HepG2 (cell line): ENCODE data around the gene ANKRD52. TPM values are rescaled to one million over a fixed set of nuclear protein-coding genes. Genes with fewer than 3 reads are reported as not detected.

Experiments
- DDIT3 ChIP-seq: sonication (generic); formaldehyde crosslinking; IDR thresholded peaks from 2 replicates; pipeline ENCODE4 v1.4.0; 2020; ENCODE audit warnings: mild to moderate bottlenecking, missing genetic modification reagents
- EED ChIP-seq: sonication (generic); formaldehyde crosslinking; IDR thresholded peaks from 2 replicates; pipeline ENCODE4 v1.5.0; 2020; ENCODE audit warnings: mild to moderate bottlenecking, missing genetic modification reagents
- FOXA3 ChIP-seq: IDR thresholded peaks from 2 replicates; pipeline ENCODE4 v1.6.1; 2016; ENCODE audit warnings: missing genetic modification reagents, missing compliant biosample characterization
- GMEB2 ChIP-seq: IDR thresholded peaks from 2 replicates; pipeline ENCODE4 v1.6.1; 2016; ENCODE audit warnings: missing biosample characterization, missing genetic modification reagents, low read depth
- GPBP1L1 ChIP-seq: sonication (generic); formaldehyde crosslinking; IDR thresholded peaks from 2 replicates; pipeline ENCODE4 v1.5.0; 2020; ENCODE audit warnings: mild to moderate bottlenecking, missing genetic modification reagents
- MXD1 ChIP-seq: sonication (generic); formaldehyde crosslinking; IDR thresholded peaks from 2 replicates; pipeline ENCODE4 v1.4.0; 2020; ENCODE audit warnings: mild to moderate bottlenecking, missing genetic modification reagents
- RBM22 ChIP-seq: fragments of 200-400 bp; formaldehyde crosslinking; optimal IDR thresholded peaks from 2 replicates; pipeline ENCODE3; 2017; ENCODE audit warnings: mild to moderate bottlenecking, low read length, moderate library complexity
- SP1 ChIP-seq, 2 experiments: fragments of 450-650 bp in 1 of 2; sonication (generic) in 1 of 2; formaldehyde crosslinking in 1 of 2; IDR thresholded peaks; 2 replicates each; pipeline versions ENCODE4 v1.4.0 to v1.6.1; 2016 to 2020; ENCODE audit warnings: missing genetic modification reagents in 1 of 2
- SUZ12 ChIP-seq: fragments of 150-350 bp; IDR thresholded peaks from 2 replicates; pipeline ENCODE4 v1.6.1; 2014; ENCODE audit warnings: low read depth, low read length
- TRIM24 ChIP-seq: sonication (generic); formaldehyde crosslinking; IDR thresholded peaks from 2 replicates; pipeline ENCODE4 v1.8.0; 2022; ENCODE audit warnings: mild to moderate bottlenecking, missing genetic modification reagents
- ZFYVE20 ChIP-seq: sonication (generic); formaldehyde crosslinking; IDR thresholded peaks from 2 replicates; pipeline ENCODE4 v1.8.0; 2023; ENCODE audit warnings: low read depth, mild to moderate bottlenecking, moderate library complexity, missing genetic modification reagents, borderline replicate concordance
- ZHX1 ChIP-seq: sonication (generic); formaldehyde crosslinking; IDR thresholded peaks from 2 replicates; pipeline ENCODE4 v1.8.1; 2022; ENCODE audit warnings: low read depth, mild to moderate bottlenecking, missing genetic modification reagents
- ZNF281 ChIP-seq: sonication (generic); formaldehyde crosslinking; IDR thresholded peaks from 2 replicates; pipeline ENCODE4 v1.4.0; 2020; ENCODE audit warnings: missing genetic modification reagents, borderline replicate concordance
- ZNF503 ChIP-seq: sonication (generic); formaldehyde crosslinking; IDR thresholded peaks from 2 replicates; pipeline ENCODE4 v1.4.0; 2020; ENCODE audit warnings: missing genetic modification reagents
- ZSCAN31 ChIP-seq: sonication (generic); formaldehyde crosslinking; IDR thresholded peaks from 2 replicates; pipeline ENCODE4 v1.5.0; 2020; ENCODE audit warnings: low read depth, mild to moderate bottlenecking, missing genetic modification reagents
- polyA plus RNA-seq, 8 experiments: library from polyadenylated mRNA; depleted of rRNA in 3 of 8; stranded (reverse) in 7 of 8; unstranded in 1 of 8; fragments of >200 nt; fragmentation: Illumina TruSeq in 4 of 8; extraction: Trizol in 4 of 8; gene quantifications; 2 replicates each; pipeline versions ENCODE4 v1.2.1 to v1.2.3, GENCODE V29; 2011 to 2016; ENCODE audit warnings: low read depth in 4 of 8, missing spikeins in 1 of 8, mixed read lengths in 1 of 8; ENCODE audit not compliant: insufficient read depth in 1 of 8
- total RNA-seq, 5 experiments: library from RNA; depleted of rRNA; stranded (reverse); fragments of >200 nt; fragmentation: Illumina TruSeq; extraction: Trizol; gene quantifications; 2 replicates each; pipeline ENCODE4 v1.2.3, GENCODE V29; 2016; ENCODE audit warnings: low read depth in 1 of 5

The ANKRD52 gene
- total and polyA plus RNA-seq, 2 of the 13 experiments (the other 11 are each of a cell fraction or from before 2014, with no cell fraction given) = 7.8 to 9.2 TPM

- TF ChIP-seq MXD1 (CRISPR knock-in tag) (peak; percentile 93; the same call in 1 of the 2 replicates), ZHX1 (CRISPR knock-in tag) (no peak), SUZ12 (no peak), RBM22 (no peak), ZSCAN31 (CRISPR knock-in tag) (peak; percentile 51; the same call in 1 of the 2 replicates), TRIM24 (CRISPR knock-in tag) (no peak), ZFYVE20 (CRISPR knock-in tag) (peak; percentile 87; the same call in 1 of the 2 replicates), GMEB2 (CRISPR knock-in tag) (no peak), DDIT3 (CRISPR knock-in tag) (no peak), ZNF281 (CRISPR knock-in tag) (no peak), SP1 (IDR thresholded peaks at IDR 0.05) (no peak), SP1 (CRISPR knock-in tag; IDR thresholded peaks at IDR 0.05) (peak; percentile 59), ZNF503 (CRISPR knock-in tag) (no peak), GPBP1L1 (CRISPR knock-in tag) (no peak), FOXA3 (no peak; the same call in none of the 2 replicates), EED (0 out of 2 replicates have a peak, but pooled peaks have one; percentile 41)
Observed at GRCh38 chr12:56299853-56300643, 41.9 kb upstream of the ANKRD52 start, which contains the start of gene CS (continued).
